GM19240 (cell line): Measurements from ENCODE around the gene RASL10A.

Experiments used
- DNase-seq: peaks from one replicate; pipeline ENCODE4 v3.0.0; 2011; ENCODE audit warnings: low spot score; ENCODE audit not compliant: insufficient read length

RASL10A gene

DNA sequence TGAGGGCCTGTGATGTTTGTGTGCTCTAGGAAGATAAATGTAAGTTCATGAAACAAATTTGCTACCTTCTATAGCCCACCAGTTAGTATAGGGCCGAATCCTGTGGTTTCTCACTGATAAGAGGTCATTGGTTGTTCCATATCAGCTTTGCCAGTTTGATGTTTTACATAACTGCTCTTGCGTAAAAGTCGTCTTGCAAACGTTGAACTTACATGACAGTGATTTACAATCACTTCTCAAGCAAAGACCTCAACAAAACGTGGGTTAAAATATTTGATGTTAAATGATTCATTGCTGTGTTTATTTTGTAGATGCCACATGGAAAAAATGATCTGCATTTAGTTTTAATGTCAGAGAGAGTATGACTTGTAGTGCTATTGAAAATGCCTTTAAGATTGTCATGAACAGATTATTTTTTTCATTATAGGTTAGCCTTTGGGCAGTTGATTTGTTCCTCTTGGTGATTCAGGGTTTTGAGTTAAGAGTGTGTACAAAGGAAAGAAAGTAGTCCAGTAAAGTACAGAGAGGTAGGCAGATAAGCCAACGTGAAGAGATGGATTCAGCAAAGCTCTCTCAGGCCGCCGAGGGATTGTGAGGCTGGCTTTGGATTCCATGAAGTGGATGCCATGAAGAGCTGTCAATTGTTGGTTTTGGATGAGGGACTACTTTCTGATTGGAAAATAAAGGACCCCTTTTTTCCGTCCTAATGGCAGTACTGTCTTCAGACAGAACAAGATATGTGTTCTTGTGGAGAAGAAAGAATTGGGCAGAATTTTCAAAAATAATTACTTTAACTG, 44.8 kb downstream of the RASL10A start:
- DNase-seq: no peak

DNA sequence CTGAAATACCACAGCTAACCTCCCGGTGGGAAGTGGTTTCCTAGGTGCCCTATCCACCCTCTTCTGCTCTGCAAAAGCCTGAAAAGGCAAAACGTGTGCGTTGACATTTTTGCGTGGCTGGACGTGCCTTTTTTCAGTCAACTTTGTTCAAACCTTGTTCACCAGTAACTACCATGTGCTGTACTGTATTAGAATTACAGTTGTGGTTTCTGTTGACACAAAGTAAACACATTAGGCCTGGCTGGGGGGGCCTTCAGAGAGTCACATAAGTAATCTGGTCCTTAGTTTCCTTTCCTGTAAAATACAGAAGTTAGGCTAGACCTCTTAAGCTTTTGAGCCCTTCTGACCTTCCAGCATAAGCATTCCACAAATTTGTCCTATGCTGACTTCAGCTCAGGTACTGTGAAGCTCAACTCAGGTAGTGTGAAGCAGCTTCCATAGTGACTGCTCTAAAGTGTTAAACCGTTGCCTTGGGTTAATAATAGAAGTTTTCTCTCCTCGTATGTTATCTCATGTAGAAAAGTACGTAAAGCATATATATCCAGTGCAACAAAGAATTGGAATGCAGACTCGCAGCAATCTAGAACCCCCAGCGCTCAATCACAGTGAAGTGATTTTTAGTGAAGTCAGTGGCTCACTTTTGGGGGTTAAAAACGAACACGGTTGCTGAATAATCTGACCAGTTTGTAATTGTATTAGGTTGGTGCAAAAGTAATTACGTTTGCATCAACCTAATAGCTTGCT, 45.6 kb downstream of the RASL10A start:
- DNase-seq: no peak

DNA sequence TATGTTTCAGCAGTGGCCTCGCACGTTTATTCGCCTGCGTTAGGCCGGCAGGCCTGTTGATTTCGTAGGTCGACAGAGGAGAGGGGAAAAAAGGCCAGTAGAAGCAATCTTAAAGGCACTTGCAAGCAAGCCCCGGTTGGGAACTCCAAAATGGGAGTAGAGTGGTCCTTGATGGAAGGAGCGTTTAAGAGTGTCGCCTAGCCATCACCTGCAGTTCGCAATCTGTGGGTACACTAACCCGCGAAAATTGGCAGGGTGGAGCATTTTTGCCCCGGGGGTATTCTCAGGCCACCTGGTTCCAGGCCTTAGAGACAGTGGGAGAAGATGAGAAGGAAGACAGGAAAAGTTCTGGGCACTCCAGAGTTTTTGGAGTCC, 46.3 kb downstream of the RASL10A start:
- DNase-seq: no peak

DNA sequence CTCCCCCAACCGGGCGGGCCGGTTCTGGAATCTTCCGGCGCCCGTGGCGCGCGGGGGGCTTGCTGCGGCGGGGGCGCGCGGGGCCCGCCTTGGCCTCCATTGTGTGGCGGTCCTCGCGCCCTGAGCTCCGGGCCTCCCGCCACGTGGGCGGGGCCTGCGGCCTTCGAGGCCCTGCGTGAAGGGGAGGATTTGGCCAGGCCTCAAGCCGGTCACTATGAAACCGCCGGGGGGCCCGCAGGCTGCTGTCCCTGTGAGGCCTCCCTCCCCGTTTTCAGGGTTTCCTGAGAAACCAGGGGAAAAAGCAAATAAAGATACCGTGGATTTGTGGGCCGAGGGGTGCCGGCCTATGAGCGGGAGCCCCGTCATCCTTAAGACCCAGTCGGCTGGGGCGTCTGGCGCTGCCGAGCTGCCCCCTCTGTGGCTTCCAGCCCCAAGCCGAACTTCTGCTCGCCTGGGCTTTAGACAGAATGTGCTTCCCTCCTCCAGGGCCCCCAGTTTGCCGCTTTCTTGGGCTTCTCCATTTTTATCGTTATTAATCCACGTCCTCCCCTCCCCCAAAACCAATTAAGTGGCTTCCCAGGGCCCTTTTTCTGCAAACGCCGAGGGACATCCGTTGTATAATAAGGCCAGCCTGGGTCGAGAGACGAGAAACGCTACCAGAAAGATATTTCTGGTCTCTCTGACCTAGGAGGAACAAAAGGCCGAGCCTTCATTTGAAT, 46.8 kb downstream of the RASL10A start:
- DNase-seq: no peak

DNA sequence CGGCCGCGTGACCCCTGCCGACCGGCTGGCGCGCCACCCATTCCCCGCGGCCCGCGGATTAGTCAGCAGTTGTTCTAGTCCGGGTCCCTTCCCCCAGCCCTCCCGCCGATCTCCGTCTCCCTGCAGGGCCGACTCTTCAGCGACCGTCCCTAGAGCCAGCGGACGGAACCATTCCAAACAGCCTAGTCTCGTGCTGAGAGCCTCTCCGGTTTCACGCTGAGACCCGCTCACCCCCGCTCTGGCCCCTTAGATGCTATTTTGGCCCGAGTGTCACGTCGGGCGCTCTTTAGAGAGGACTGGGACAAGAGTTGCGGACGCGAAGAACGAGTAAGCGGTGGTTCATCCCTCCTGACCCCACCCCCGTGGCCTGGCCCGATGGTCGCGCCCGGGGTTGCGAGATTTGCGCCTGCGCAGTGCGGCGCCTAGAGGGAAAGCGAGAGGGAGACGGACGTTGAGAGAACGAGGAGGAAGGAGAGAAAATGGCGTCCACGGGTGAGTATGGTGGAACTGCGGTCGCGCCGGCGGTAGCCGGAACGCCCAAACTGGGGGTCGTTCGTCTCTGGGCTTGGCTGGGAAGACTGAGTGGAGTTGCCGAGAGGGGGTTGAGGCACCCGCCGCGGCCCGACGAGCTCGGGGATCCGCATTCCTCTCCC, 47.5 kb downstream of the RASL10A start, which contains the start of the genes EWSR1 and RHBDD3:
TSS of gene EWSR1 (plus strand) at position 411 of the 653 bp plus-strand sequence. CDS start at position 480, 69 bp downstream.
TSS of gene RHBDD3 (minus strand) at position 124 of the 653 bp plus-strand sequence. CDS start 2,355 bp downstream, outside the sequence.
- DNase-seq: peak; percentile 77

DNA sequence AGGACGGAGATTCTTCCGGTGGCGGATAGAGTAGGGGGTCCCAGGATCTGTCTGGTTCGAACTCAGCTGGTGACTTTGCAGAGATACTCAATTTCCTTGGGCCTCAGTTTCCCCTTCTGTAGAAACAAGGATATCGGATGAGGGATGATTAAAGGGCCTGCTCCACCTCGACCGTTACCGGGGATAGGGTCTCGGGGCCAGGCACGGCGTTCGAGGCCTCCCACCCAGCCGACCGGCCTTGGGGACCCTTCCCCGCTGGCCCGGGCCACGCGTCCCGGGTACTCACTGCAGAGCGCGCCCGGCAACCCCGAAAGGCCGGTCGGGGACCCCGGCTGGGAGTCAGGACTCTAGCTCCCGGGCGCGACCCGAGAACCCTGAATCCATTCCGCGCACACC, 48.0 kb downstream of the RASL10A start:
- no peak for DNase-seq

DNA sequence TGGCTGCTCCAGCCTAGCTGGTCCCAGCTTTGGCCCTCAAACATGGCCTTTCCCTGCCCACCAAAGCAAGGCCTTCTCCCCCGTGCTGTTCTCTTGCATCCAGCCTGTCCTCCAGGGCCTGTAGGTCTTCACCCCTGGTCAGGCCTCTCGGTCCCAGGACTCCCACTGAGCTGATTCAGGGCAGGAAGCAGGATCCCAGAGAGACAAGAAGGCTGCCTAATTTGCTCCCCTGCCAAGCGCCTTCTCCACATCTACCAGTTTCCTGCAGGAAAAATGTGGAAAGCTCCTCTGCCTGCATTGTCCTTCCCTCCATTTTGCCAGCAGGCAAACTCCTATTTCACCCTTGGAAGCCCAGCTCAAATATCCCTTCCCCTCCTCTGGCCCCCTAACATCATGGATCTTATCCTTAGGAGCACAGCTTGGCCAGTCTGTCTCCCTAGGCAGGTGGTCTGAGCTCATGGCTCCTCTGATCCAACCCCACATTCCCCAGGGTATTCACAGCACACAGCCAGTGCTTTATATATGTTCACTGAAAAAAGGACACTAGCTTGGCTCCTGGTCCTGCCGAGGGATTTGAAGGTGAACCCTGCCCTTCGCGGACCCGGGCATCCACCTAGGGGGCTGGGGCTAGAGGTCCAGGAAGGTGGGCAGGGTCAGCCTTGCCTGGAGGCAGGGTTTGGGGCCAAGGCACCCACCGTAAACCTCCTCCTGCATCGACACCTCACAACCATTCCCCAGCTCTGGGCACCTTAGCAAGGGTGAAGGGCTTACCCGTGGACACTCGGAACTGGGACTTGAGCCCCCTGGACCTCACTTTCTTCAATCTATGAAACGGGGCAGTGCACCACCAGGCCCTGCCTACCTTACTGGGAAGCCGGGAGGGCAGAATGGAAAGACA, 48.7 kb downstream of the RASL10A start:
- DNase-seq: no peak

DNA sequence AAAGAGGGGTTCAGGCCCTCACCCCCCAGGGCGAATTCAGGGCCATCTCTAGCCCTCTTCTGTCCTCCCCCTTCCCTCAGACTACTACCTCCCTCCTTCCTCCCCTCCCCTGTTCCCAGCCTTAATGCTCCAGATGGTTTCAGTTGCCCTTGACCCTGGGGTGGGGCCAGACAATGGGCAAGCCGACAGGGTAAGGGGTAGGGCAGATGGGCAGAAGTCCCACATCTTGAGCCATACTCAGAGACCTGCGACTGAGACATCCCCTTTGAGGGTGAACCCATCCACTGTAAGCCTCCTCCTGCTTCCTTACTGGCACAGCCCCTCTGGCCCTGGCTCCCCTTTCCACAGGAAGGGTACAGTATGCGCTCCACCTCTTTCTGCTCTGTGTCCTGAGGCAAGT, 49.6 kb downstream of the RASL10A start:
- no peak for DNase-seq

DNA sequence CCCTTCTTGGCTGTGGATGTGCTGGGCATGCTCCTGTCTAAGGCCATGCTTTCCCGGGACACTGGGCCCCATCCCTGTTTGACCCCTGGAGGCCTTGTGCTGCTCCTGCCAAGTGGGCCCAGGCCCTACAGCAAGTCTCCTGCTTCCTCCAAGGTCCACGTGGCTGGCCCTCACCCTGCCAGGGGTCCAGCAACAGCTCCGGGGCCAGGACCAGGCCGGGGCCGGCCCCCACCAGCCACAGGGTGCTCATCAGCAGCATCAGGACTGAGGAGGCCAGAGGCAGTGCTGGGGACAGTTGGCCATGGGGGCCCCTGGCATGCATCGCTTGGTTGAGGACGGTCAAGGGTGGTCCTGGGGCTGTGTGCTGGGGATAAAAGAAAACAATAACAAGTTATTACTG, 50.2 kb downstream of the RASL10A start:
- DNase-seq: no peak

DNA sequence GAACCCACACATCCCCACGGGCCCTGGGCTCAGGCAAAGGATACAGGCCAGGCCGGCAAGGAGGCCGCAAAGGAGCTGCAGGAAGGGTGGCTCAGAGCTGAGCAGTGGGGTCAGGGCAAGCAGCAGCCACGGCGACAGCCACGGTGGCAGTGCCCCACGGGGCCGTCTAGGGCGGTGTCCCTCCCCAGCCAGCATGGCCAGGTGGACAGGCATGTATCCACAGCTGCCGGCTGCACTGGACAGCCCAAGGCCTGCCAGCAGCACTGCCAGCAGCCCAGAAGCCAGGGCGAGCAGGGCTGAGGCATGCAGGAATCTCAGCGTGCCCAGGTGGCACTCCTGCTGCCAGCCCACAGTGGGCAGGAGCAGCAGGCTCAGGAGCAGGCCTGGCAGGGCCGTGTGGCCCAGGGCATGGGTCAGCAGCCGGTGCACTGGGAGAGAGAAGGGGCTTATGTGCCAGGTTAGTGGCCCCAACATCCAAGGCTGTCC, 51.7 kb downstream of the RASL10A start:
- DNase-seq: no peak
